Measurements from ENCODE around the gene MAP4K5.
"Not testable (repeated sequence)": the region's sequence is repeated elsewhere in the genome, so short reads cannot be mapped to it uniquely, and the experiment has no call there.

The MAP4K5 gene

DNA sequence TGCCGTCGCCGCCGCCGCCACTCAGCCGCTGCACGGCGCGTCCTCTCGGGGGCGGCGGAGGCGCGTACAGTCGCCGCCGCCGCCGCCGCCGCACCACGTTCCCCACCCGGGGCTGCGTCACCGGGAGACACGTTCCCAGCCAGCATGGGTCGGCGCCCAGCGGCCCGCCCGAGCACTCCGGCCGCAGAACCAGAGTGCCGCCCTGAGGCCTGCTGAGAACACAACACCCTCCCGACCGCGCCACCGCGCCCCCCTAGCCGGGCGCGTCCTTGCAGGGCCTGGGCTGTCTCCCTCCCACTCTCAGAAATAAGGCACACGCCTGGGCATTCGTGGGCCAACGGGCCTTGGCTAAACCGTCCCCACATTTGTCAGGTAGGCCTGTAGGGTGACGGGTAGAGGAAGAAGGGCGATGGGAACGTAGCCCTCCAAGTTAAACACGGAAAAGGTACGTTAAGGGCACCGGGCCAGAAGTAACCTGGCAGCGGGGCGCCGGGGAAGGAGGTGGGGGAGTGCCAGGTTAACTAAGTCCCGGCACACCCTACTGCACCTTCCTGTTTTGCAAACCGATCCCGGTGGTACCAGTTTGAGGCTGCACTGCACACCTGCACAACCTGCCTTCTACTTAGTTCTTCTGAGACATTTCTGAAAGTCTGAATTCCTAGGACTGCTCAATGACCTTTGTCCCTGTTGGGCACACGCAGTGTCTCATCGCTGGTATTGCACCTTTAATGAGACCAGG is at the start of gene MAP4K5:
MAP4K5 (minus strand) TSS at position 68 of the 739 bp plus-strand sequence. CDS start 520 bp downstream, outside the sequence.
- no peak for FAIRE-seq

DNA sequence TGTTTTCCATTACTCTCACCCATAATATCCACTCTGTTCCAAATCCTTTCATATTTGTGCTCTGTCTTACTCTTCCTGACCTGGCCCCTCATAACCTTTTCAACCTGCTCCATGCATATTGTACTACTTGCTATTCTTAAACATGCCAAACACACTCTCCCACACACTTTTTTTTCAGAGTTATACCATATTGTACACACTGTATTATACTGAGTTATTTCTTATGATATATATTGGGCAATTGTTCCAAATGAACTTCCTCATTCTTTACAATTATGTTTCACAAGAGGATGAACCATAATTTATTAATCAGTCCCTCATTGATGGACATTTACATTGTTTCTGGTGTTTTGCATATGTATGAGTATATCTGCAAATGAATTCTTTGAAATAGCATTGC is 46.1 kb upstream of the MAP4K5 start:
- peak; percentile 36 for FAIRE-seq

DNA sequence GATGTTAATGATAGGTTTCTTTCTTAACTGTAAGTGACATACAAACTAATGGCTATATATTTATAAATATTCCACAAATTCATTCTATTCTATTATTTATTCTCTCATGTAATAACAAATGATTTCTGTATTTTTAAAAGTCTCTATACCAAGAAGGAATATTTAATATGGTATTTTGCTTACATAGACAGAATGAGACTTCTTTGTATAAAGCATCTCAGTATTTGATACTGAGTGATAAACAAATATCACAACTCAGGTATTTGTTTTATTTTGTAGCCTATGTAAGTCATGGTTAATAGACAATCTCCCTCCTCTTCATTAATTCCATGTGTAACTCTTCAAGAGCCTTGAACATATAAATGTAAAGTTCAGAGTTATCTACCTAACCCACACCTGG is 45.6 kb upstream of the MAP4K5 start:
- no peak for FAIRE-seq

DNA sequence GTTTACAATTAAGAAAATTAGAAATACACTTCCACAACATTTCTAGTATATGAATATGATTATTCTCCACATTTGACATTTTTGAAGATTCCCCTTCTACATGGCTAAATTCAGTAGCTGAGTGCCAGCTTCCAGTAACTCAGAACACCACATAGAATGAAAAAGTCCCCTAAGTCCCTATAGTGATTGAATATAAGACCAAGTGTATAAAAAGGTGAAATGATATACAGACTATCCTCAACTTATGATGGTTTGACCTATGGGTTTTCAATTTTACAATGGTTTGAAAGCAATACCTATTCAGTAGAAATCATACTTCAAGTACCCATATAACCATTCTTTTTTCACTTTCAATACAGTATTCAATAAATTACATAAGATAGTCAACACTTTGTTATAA is 43.4 kb upstream of the MAP4K5 start:
- FAIRE-seq: no peak

DNA sequence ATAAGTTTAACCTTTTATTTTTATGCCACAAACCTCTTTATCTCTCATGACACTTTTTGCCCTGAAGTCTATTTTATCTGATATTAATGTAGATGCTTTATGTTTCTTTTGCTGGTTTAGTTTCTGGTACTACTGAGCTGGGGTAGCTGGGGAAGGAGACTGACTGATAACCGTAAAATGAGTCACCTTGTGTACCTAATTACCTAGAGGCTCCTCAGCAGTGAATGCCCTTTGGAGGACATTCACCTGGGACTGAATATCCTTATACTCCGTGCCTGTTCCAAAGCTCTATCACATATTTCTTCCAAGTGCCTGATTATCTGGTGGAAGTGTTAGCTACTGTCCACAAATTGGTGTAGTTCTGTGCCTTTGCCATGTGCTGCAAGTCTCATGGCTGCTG is 41.5 kb upstream of the MAP4K5 start:
- no peak for FAIRE-seq

DNA sequence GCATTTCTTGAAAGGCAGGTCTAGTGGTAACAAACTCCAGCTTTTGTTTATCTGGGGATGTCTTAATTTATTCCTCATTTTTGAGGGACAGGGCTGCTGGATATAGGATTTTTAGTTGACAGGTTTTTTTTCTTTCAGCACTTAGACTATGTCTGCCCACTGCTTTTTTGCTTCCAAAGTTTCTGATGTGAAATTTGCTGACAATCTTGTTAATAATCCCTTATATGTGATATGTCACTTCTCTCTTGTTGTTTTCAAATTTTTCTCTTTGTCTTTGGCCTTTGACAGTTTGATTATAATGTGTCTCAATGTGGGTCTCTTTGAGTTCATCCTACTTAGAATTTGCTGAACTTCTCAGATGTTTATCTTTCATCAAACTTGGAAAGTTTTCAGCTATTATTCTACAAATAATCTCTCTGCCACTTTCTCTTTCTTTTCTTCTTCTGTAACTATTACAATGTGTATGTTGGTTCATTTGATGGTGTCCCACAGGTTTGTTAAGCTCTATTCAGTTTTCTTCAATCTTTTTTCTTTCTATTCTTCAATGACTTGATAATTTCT is 37.4 kb upstream of the MAP4K5 start:
- FAIRE-seq: no peak

DNA sequence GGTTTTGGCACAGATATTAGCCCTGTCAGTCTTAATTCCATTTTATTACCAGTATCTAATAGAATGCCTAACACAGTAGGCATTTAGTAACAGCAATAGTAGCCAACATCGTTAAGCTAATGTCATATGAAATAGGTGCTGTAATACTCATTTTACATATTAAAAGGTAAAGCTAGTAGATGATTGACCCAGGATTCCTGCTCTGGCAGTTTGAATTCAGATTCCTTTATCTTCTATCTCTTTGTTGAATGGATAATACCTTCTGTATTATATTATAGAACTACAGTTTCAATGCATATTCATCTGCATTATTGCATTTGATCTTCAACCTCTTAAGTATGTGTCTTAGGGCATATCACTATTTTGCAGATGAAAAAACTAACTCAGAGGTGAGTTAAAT is 30.5 kb upstream of the MAP4K5 start:
- no peak for FAIRE-seq

DNA sequence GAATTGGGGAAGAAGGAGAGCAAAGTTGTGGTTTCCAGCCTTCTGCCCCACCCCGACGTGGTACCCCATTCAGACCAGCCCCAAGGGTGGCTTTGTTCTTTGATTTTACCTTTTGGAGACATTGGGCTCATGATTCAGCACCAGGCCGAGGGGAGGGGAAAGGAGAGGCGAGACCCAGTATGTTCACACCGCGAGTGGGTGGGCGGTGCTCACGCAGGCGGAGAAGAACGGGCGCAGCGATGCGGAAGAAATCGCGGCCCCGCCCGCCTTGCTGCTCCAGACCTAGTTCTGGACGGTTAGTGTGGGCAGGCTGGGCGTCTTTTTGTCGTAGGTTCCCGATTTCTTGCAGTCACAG is 28.5 kb upstream of the MAP4K5 start:
- FAIRE-seq: no peak

DNA sequence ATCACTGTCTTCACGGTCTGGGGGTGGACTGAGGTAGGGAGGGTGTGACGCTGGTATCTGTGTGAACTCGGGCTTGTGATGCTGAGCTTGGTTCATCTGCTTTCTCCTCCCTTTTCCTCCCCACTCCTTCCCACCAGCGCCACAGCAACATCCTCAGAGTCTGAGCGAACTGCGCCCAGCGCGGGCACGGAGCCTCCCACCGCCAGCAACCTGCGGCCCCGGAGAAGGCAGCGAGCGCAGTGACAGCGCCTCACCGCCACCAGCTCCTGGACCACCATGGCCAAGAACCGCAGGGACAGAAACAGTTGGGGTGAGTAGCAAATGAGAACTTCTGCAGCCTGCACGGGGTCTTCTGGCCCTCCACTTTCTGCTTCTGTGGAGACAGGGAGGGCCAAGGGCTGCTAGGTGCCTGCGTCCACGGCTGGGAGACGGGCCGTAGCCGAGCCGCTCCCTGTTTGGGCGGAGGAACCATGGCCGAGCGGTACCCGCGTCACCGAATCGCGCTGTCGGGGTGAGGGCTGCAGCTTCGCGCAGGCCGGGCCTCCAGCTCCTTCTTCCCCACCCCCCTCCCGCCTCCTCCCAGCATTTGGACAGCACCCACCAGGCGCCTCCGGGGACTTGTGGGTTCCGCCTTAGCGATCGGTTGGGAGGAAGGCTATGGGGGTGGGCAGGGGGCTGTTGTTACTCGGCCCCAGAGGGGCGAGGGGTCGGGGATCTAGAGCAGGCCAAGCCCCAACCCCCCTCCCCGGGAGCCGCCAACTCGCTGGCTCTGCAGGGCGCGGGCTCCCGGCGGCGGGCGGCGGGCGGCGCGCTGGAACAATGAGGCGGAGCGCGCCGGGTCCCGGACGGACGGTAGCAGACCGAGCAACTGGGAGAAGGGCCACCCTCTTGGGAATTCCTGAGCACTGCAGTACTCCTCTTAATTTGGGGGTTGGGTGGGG is 27.9 kb upstream of the MAP4K5 start, which contains the start of gene ATL1:
ATL1 (plus strand) TSS at position 156 of the 941 bp plus-strand sequence; CDS start at position 277, 121 bp downstream.
- FAIRE-seq: no peak

DNA sequence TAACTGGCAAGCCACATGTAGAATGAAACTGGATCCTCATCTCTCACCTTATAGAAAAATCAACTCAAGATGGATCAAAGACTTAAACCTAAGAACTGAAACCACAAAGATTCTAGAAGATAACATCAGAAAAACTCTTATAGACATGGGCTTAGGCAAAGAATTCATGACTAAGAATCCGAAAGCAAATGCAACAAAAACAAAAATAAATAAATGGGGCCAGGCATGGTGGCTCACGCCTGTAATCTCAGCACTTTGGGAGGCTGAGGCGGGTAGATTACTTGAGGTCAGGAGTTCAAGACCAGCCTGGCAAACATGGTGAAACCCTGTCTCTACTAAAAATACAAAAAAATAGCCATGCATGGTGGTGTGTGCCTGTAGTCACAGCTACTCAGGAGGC is 20.4 kb upstream of the MAP4K5 start:
- FAIRE-seq: not testable (repeated sequence)

DNA sequence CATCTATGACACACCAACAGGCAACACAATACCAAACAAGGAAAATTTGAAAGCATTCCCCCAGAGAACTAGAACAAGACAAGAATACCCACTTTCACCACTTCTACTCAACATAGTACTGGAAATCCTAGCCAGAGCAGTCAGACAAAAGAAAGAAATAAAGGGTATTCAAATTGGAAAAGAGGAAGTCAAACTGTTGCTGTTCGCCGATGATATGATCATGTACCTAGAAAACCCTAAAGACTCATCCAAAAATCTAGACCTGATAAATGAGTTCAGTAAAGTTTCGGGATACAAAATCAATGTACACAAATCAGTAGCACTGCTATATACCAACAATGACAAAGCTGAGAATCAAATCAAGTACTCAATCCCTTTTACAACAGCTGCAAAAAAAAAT is 19.5 kb upstream of the MAP4K5 start:
- FAIRE-seq: no peak

DNA sequence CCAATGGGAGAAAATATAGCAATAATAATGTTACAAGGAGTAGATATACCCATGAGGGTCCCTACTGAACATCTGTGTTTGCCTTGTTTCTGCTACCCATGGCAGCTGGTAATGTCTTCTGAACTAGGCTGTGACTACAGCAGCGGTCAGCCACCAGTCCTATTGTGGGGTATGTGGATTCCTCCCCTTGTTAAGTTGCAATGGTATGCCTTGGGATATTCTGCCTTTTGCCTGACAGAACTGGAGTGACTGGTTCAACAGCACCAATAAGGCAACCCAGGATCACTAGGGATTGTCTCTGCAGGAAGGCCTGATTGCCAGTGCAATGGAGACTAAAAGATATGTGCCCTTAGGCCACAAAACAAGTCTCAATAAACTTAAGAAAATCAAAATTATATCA is 17.9 kb upstream of the MAP4K5 start:
- FAIRE-seq: no peak

DNA sequence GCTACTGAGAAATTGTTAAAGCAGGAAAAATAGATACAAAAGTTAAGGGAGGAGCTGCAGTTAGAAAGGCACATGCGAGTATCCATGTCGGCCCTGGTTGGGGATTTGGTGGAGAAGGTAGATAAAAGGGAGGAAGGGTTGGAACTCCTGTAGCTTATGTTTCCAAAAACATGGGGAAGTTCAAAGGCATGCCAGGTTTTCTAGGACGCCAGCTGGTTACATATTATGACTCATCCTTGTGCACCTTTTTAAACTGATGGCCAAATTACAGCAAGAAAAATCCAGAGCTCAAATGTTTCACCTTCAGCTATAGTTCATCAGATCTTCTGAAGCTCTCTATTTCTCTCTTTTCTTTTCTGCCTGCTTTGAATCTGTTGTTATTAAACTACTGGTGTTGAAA is 13.2 kb upstream of the MAP4K5 start:
- no peak for FAIRE-seq

DNA sequence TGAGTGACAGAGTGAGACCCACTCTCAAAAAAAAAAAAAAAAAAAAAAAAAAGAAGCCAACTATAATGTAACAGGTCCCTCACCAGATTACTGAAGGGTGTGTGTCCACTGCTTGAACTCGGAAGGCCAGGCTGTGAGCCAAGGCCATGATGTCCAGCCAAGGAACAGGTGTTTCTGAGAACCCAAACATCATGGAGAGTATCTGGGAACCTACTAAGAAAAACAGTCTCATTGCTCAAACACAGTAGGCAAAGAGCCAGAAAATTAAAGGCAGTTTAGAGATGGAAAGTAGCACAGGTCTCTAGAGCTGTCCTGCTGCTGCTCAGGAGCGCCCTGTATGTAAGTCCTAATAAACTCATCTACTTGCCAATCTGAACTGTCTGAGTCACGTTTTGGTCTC is 12.5 kb upstream of the MAP4K5 start:
- no peak for FAIRE-seq

DNA sequence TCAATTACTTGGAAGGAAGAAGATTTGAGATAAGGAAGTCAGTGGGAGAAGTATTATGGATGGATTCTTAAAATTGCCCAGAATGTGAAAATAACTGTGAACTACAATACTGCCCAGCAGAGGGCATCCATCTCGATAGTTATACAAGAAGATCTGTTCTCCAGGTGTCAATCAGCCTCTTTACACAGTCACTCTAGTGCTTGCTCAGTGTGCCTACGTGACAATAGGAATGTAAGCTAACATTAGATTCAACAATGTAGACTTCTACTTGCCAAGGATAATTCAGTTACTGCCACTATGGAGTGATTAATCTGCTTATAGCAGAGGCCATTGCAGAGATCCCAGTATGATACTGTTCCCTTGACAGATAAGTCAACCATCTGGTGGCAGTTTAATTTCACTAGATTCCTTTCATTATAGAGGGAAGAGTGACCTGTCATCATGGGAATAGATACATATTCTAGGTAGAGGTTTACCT is 10.6 kb upstream of the MAP4K5 start:
- FAIRE-seq: peak; percentile 90

DNA sequence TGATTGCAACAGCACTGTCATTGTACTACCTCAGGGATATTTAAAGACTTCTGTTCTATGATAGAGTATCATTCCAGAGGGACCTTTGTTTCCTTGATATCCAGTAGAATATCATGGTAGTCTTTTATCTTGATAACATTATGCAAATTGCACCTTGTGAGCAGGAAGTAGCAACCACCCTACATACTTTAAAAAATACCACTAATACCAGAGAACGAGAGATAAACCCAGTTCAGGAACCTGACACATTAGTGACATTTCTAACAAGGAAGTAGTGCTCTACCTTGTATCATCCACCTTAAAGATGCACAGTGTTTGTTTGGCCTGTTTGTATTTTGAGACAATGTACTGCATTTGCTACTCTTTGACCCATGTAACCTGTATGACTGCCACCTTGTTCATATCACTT is 8.8 kb upstream of the MAP4K5 start:
- FAIRE-seq: no peak

DNA sequence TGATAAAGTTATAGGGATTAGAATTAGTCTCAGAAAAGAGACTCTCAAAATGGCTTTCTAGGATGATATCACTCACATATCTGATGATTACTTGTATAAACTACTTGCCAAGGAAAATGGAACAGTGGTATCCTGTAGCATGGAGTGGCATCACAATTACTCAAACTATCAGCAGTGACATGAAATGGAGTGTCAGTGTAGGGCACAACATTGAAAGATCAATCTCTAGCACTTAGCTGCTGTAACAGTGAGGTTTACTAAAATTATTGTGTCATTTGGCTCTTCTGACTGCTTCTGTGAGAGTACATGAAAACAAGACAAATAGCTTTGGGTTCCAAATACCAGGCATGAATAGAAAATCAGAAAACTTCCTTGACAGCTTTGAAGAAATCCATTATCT is 6.7 kb upstream of the MAP4K5 start:
- no peak for FAIRE-seq

DNA sequence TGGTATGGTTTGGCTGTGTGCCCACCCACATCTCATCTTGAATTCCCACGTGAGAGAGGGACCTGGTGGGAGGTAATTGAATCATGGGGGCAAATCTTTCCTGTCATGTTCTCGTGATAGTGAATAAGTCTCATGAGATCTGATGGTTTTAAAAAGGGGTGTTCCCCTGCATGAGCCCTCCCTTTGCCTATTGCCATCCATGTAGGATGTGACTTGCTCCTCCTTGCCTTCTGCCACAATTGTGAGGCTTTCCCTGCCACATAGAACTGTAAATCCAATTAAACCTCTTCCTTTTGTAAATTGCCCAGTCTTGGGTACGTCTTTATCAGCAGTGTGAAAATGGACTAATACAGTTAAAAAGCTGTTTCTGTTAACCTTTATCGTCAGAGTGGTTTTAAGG is 5.7 kb upstream of the MAP4K5 start:
- FAIRE-seq: not testable (repeated sequence)

DNA sequence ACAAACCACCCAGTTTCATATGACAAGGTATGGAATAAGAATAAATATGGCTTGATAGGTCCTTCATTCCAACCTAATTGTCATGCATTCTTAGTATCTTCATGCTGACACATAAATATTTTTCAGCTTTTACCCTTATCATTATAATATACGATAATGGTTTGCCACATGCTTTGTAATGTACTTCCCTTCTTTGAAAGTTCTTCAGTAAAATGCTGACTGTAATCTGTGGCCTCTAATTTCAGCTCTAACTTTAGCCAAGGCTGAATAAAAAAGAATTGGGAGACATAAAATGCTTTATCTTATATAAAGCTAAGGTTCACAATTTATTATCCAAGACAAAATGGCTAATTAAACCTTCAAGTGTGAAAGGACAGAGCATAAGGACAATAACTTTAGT is 2.6 kb upstream of the MAP4K5 start:
- FAIRE-seq: no peak

DNA sequence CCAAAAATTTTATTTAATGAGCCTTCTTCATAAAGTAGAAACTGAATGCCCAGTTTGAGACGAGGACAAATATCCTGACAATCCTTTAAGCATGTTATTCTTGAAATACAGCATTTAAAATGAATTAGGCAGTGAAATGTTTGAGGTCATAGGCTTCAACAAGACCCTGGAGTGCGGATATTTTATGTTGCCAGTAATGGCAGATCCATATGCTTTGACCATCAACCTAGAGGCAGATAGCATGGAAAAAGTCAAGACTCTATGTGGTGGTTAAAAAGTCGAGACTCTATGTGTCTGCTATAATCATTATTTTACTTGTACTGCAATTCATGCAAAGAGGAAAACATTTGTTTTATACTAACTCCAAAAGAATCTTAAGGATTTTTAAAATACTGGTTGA is 2.0 kb upstream of the MAP4K5 start:
- no peak for FAIRE-seq

DNA sequence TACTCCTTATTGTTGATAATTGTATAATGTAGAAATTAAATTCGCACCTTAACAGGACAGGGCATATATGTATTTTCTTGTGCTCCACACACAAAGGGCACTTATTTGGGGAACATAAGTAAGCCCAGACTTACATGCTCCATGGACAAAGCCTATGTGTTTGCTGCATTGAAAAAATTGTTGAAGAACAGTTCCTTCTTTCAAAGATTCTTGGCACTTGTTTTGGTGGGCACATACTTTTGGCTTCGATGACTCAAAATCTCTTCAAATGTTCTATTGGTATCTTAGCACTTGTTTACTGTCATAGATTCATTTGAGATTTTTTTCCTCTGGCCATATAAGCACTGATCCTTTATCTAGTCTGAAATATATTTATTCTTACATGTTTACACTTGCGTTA is 1.4 kb upstream of the MAP4K5 start:
- no peak for FAIRE-seq

DNA sequence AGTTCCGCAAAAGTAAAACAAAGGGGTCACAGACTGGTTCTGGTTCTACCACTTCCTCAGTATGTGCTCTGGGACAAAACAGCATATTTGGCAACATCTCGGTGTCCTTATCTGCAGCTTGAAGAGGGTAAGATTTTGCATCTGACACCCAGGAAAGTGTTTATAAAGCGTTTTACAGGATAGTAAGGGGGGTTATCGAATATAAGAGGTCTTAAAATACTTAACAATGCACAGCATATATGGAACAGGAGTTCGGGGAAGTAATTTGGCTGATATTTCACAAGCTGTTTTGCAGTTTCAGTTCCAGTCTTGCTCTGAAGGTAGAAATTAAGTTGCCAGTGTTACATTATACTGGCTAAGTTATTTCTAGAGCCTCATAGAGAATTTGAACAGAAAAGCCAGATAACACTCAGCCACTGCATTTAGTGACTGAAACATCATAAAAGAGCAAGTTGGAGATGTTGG is 904 bp upstream of the MAP4K5 start:
- FAIRE-seq: no peak

Data from islet of Langerhans (tissue), 1 donor.